ENCODE results near the gene TMEM217. TPM values are rescaled to one million over a fixed set of nuclear protein-coding genes. Genes with fewer than 3 reads are reported as not detected.

Gene TMEM217
- total and polyA plus RNA-seq, 2 donors (not counting 1 experiment from before 2014, with no cell fraction given): 0.73 to 1.2 TPM

- no peak for ATAC-seq (ENCODE audit: low read depth)
- Histone ChIP-seq H3K9me3 (ENCODE audit: control extremely low read depth in 1 of 3, control insufficient read depth in 2 of 3, insufficient read depth in 1 of 3, low read length in 2 of 3) (no peaks in the 10 kb centered on the region), H3K4me2 (replicated peaks; ENCODE audit: low read depth, low read length, poor library complexity, severe bottlenecking) (no peak overlapping the region), H4K20me1 (ENCODE audit: control insufficient read depth, insufficient read depth, low read length, poor library complexity, severe bottlenecking) (no peaks in the 10 kb centered on the region), H3K27ac (ENCODE audit: low read length in 2 of 2) (no peak overlapping the region), H3K9ac (ENCODE audit: low read length) (no peak overlapping the region), H3K36me3 (replicated peaks in 1 of 2; ENCODE audit: control extremely low read depth in 1 of 2, control insufficient read depth in 1 of 2, extremely low read depth in 1 of 2, insufficient read depth in 2 of 2, low read length in 1 of 2) (no peaks in the 10 kb centered on the region), H3K79me2 (ENCODE audit: control insufficient read depth, insufficient read depth, low read length) (no peaks in the 10 kb centered on the region), H3K4me3 (ENCODE audit: control extremely low read depth in 1 of 5, extremely low read depth in 1 of 5, insufficient read depth in 1 of 5, low read depth in 2 of 5, low read length in 4 of 5) (no peak overlapping the region), H2AFZ (ENCODE audit: insufficient read depth, low read depth, low read length, poor library complexity, severe bottlenecking) (no peak overlapping the region), H3K27me3 (replicated peaks in 1 of 4; ENCODE audit: control extremely low read depth in 1 of 4, control insufficient read depth in 3 of 4, insufficient read depth in 4 of 4, low read length in 3 of 4) (no peaks in the 10 kb centered on the region), H3K4me1 (ENCODE audit: control insufficient read depth in 2 of 2, insufficient read depth in 2 of 2, low read length in 2 of 2) (no peaks in the 10 kb centered on the region)
- TF ChIP-seq EZH2 (IDR thresholded peaks at IDR 0.05; ENCODE audit: borderline replicate concordance, insufficient read depth, low read depth, low read length, poor library complexity, severe bottlenecking): no peak
- TF ChIP-seq, protein P1, sequence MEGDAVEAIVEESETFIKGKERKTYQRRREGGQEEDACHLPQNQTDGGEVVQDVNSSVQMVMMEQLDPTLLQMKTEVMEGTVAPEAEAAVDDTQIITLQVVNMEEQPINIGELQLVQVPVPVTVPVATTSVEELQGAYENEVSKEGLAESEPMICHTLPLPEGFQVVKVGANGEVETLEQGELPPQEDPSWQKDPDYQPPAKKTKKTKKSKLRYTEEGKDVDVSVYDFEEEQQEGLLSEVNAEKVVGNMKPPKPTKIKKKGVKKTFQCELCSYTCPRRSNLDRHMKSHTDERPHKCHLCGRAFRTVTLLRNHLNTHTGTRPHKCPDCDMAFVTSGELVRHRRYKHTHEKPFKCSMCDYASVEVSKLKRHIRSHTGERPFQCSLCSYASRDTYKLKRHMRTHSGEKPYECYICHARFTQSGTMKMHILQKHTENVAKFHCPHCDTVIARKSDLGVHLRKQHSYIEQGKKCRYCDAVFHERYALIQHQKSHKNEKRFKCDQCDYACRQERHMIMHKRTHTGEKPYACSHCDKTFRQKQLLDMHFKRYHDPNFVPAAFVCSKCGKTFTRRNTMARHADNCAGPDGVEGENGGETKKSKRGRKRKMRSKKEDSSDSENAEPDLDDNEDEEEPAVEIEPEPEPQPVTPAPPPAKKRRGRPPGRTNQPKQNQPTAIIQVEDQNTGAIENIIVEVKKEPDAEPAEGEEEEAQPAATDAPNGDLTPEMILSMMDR (IDR thresholded peaks at IDR 0.05): no peak
- Mint-ChIP-seq H3K4me3 (no peak overlapping the region), H3K27ac (no peak overlapping the region), H3K4me1 (no peaks in the 10 kb centered on the region), H3K27me3 (no peaks in the 10 kb centered on the region), H3K9me3 (ENCODE audit: insufficient read depth) (no peaks in the 10 kb centered on the region)
- intact Hi-C loops (cut with micrococcal nuclease): no loop called here
- POLR2A ChIA-PET: no interaction called here
- CTCF ChIA-PET: no interaction called here
- 91% methylated on average over 5 of the region's 5 CpGs for WGBS (ENCODE audit: insufficient coverage)
- no peak for DNase-seq
These were observed 25.4 kb downstream of the TMEM217 start for GRCh38 chr6:37232430-37233017.

GRCh38 chr6:37230104-37230503 is 27.8 kb downstream of the TMEM217 start:
- no CpG with 5 or more reads among the region's 6 CpGs for WGBS (ENCODE audit: insufficient coverage)
- no peaks in the 10 kb centered on the region for H3K9me3 Mint-ChIP-seq (ENCODE audit: insufficient read depth)
- ChIA-PET POLR2A (no interaction called here), CTCF (no interaction called here)
- Histone ChIP-seq H3K27me3 (replicated peaks in 1 of 4; ENCODE audit: control extremely low read depth in 1 of 4, control insufficient read depth in 3 of 4, insufficient read depth in 4 of 4, low read length in 3 of 4) (no peaks in the 10 kb centered on the region), H4K20me1 (ENCODE audit: control insufficient read depth, insufficient read depth, low read length, poor library complexity, severe bottlenecking) (no peaks in the 10 kb centered on the region), H3K27ac (ENCODE audit: low read length in 2 of 2) (no peak overlapping the region), H3K4me3 (ENCODE audit: control extremely low read depth in 1 of 5, extremely low read depth in 1 of 5, insufficient read depth in 1 of 5, low read depth in 2 of 5, low read length in 4 of 5) (no peak overlapping the region), H2AFZ (ENCODE audit: insufficient read depth, low read depth, low read length, poor library complexity, severe bottlenecking) (no peak overlapping the region), H3K9ac (ENCODE audit: low read length) (no peak overlapping the region), H3K36me3 (replicated peaks in 1 of 2; ENCODE audit: control extremely low read depth in 1 of 2, control insufficient read depth in 1 of 2, extremely low read depth in 1 of 2, insufficient read depth in 2 of 2, low read length in 1 of 2) (no peaks in the 10 kb centered on the region), H3K4me1 (ENCODE audit: control insufficient read depth in 2 of 2, insufficient read depth in 2 of 2, low read length in 2 of 2) (no peaks in the 10 kb centered on the region), H3K4me2 (replicated peaks; ENCODE audit: low read depth, low read length, poor library complexity, severe bottlenecking) (no peak overlapping the region), H3K9me3 (ENCODE audit: control extremely low read depth in 1 of 3, control insufficient read depth in 2 of 3, insufficient read depth in 1 of 3, low read length in 2 of 3) (no peaks in the 10 kb centered on the region), H3K79me2 (ENCODE audit: control insufficient read depth, insufficient read depth, low read length) (no peaks in the 10 kb centered on the region)
- H3K4me1 Mint-ChIP-seq: no peaks in the 10 kb centered on the region
- intact Hi-C loops (cut with micrococcal nuclease): no loop called here
- H3K4me3 Mint-ChIP-seq: no peak overlapping the region
- H3K27me3 Mint-ChIP-seq: no peaks in the 10 kb centered on the region
- H3K27ac Mint-ChIP-seq: no peak overlapping the region
- TF ChIP-seq, protein P1 (IDR thresholded peaks at IDR 0.05): no peak
- no peak for TF ChIP-seq EZH2 (IDR thresholded peaks at IDR 0.05; ENCODE audit: borderline replicate concordance, insufficient read depth, low read depth, low read length, poor library complexity, severe bottlenecking)
- ATAC-seq (ENCODE audit: low read depth) (no peak), DNase-seq (no peak)

Measured in B cell (primary cell).